HG02759 (cell line): Measurements from ENCODE around the gene DPYSL3.

ENCODE experiments used
- ATAC-seq: cut with Tn5 transposase; IDR thresholded peaks from one replicate; pipeline ENCODE4 v1.9.1; 2021; ENCODE audit warnings: mild to moderate bottlenecking, moderate library complexity; ENCODE audit not compliant: unreplicated experiment

The DPYSL3 gene

DNA sequence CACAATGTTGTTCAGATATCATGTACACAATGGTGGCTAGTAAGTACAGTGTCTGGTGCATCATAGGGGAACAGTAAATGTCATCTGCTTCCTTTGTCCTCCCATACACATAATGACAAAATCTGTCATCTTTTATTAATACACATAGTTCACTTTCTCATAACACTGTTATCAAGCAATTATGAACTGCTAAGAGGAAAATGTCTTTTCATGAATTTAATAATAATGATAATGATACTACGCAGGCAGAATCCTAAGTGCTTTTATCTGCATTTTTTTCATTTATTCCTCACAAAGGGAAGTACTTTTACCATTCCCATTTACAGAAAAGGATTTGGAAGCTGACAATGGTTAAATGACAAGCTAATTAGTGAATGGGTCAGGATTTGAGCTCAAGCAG lies 35.7 kb downstream of the DPYSL3 start:
- no peak for ATAC-seq

DNA sequence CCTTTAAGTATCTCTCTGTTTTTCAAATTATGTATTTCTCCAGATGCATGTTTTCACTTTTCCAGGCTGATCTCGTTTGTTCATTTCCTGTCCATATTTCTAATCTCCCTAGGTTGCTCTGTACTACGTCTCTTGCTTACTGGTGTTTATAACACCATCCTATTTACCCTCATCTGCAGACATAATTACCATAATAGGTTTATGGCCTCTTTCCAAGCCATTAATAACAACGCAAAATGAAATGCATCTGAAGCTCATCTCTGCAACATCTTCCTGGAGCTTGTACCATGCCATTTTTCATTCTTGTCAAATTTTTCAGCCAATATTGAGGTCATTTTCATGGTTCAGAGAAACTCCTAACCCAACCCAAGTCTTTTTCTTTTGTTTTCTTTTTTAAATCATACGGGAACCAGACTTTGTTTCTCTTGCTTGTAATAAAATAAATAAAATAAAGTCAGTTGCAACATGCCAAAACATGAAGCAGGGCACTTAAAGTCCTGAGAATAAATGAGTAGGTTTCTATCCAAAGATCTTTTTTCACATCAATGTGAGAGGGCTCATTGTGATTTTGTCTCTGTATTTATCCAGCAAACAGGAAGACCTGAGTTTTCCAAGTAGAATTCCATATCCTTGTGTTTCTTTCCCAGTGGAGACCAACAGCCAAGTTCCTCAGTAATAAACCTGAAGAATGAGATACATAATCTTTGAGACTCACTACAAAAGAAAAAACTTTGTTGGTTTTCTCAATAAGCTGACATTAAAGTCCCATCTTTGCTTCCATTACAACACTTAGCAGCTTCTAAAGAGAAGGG lies 37.0 kb downstream of the DPYSL3 start:
- ATAC-seq, result no peak

GRCh38 chr5:147467973-147468508 lies 41.8 kb downstream of the DPYSL3 start:
- ATAC-seq, result no peak

DNA sequence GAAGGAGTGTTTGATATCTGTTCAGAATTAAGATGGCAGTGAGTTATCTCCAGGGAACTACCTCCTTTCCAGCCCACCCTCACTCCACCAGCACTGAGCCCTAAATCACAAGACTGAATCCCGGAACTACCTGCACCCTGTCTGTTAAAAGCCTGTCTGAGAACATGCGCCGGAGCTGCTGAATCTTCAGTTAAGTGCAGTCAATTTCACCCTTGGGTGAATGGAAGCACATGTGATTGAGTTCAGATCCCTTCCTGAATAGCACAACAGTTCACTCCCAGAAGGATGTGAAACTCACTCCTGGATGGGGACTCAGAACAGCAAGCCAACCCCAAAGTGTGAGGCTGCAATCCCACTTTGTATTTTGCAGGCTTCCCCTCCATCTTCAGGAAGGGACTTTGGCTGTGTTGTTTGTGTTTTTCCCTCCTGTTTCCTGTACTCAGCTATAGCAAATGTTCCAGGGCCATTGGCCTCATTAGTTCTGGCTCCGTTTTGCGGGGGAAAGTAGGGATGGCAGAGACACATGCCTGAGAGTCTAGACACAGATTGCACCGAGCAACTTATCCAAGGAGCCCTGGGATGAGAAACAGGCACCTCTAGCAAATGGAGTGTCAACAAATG lies 43.4 kb downstream of the DPYSL3 start:
- ATAC-seq, result no peak

- ATAC-seq, result no peak
These were observed 44.1 kb downstream of the DPYSL3 start for GRCh38 chr5:147465747-147466146.

GRCh38 chr5:147464211-147464610 lies 45.7 kb downstream of the DPYSL3 start:
- ATAC-seq, result no peak

- ATAC-seq, result no peak
These were observed 48.0 kb downstream of the DPYSL3 start for GRCh38 chr5:147461915-147462314.

GRCh38 chr5:147460380-147460779 lies 49.5 kb downstream of the DPYSL3 start:
- no peak for ATAC-seq

GRCh38 chr5:147458581-147458980 lies 51.3 kb downstream of the DPYSL3 start:
- ATAC-seq, result no peak

- ATAC-seq, result no peak
These were observed 53.9 kb downstream of the DPYSL3 start for GRCh38 chr5:147455822-147456450.

GRCh38 chr5:147454996-147455677 lies 54.7 kb downstream of the DPYSL3 start:
- no peak for ATAC-seq

DNA sequence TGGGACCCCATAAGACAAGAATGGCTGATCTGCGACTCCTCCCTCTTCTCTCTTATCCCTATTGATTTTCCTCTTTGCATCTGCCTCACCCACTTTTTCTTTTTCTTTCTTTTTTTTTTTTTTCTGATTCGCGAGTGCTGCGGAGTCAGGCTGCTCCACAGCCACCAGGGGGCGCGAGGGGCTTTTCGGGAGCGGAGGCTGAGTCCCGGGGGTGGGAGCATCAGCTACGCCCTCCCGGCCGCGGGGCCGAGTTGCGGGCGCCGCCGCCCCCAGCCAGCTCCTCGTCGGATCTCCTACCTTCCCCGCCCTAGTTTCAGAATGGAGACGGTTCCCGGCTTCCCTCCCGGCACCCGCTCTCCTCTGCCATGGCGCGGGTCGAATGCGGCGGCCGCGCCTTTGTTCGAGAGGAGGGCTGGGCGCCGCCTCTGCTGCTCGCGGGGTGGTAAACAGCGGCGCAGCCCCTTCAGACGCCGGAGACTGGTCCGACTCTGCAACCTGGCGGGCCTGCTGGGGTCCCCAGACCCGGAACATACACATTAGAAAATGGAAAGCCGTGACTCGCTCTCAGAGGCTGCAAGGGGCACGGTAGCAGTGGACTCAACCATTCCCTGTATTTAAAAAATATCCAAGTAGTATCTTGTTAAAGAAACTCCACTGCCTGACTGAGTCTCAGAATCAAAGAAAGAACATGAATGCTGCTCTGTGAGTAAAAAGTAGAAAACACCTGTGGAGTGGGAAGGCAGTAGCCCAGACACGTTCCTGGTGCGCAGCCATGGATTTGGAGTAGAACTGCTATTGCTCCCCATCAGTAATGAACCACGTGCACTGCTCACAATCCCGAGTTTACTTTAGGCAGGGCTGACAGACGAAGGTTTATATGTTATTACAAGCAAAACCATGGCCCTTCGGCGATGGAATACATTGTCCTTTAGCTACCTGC lies 55.7 kb downstream of the DPYSL3 start:
- ATAC-seq, result peak; percentile 88

DNA sequence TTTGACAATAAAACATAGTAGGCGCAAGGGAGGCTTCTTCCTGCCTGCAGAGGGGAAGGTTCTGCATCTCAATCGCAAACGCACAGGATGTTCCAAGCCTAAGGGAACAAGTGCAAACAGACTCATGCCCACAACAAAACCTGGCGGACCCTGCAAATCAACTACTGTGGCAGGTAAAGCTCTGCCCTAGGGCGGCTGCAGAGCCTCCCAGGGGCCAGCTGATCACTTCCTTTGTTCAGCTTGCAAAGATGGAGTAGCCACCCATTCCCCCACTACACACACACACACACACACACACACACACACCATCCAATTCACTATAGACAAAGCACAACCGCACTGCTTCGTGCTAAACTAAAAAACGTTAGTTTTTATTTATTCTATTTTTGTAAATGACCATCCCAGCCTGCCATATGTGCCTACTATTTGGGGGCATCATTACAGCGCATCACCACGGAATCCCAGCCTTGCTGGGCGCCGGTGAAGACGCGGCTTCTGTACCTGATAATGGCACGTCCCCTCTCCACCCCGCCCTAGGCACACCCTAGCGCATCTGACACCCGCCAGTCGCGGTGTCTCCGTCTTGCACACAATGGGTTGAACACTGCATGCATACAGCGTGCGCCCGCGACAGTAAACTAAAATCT lies 57.6 kb downstream of the DPYSL3 start:
- ATAC-seq, result no peak

DNA sequence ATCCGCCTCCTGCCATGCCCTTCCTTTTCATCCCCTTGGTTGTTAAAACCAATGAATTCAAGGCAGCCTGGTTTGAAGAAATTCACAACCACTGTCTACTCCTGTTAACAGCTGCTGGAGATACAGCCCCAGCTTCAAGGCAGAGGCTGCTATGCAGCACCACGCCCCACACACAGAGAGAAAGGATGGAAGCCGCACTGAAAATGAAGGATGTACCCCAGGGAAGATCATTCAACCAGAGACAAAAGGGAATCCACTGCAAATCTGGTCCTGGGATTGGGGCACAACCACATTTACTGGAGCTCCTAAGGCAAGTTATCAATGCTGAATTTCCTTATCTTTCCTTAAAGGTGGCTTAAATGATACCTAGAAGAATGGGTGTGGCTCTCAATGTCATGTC lies 58.7 kb downstream of the DPYSL3 start:
- ATAC-seq, result no peak

- no peak for ATAC-seq
These were observed 59.3 kb downstream of the DPYSL3 start for GRCh38 chr5:147450606-147451005.

- ATAC-seq, result no peak
These were observed 61.1 kb downstream of the DPYSL3 start for GRCh38 chr5:147448766-147449165.

GRCh38 chr5:147446523-147446922 lies 63.3 kb downstream of the DPYSL3 start:
- ATAC-seq, result no peak

GRCh38 chr5:147445917-147446316 lies 64.0 kb downstream of the DPYSL3 start:
- ATAC-seq, result no peak

DNA sequence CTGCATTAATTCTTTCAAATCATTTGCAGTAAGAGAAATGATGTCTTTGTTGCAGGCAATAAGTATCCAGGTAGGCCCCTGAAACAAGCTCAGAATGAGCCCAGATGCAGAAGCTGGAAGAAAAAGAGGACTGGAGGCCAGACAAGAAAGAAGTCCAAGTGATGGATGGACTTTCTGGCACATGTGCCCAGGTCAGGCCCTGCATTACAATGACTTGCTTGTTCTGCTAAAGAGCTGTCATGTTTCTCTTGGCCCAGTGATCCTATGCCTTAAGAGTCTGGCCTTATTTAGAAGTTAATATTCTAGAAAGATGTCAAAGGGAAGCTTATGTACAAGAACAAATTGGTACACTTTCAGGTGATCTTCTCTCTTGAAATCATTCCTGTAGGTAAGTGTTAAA lies 64.8 kb downstream of the DPYSL3 start:
- no peak for ATAC-seq

DNA sequence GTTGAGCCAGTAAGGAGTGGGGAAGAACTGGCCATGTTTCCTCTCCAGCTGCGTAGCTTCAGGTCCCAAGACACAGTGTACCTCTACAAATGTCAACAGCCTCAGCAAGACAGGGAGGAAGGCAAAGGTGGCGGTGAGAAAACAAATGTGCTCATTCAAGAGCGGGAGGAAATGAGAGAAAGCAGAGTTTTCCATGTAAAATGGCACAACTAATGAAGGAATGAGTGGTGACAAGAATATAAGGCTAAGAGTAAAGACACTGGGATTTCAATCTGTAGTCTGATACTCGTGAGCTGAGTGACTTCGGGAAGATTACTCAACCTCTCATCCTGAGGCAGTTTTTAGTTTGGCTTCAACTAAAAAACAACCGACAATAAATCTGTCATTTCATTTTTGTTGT lies 67.6 kb downstream of the DPYSL3 start:
- ATAC-seq, result no peak
